ENCODE measurements around the gene DNM3.

- TF ChIP-seq FOXM1 (IDR thresholded peaks at IDR 0.05; ENCODE audit: borderline replicate concordance) (no peak), TARDBP (IDR thresholded peaks at IDR 0.05) (no peak), LEF1 (IDR thresholded peaks at IDR 0.05; ENCODE audit: borderline replicate concordance) (no peak), NFRKB (IDR thresholded peaks at IDR 0.05) (no peak), SP1 (IDR thresholded peaks at IDR 0.05) (no peak), BHLHE40 (IDR thresholded peaks at IDR 0.05; ENCODE audit: borderline replicate concordance) (no peak), FOXK2 (IDR thresholded peaks at IDR 0.05) (no peak)
These were observed 244.8 kb downstream of the DNM3 start for GRCh38 chr1:172086137-172086536.
